GM23248 (cell line): Measurements from ENCODE around the gene ARHGEF25. TPM values are rescaled to one million over a fixed set of nuclear protein-coding genes. Genes with fewer than 3 reads are reported as not detected.
A peak's percentile ranks its signal among the peaks of the same experiment; 100 is the strongest.

Experiments used
- DNase-seq: peaks from one replicate; pipeline ENCODE4 v3.0.0-alpha.2; 2015
- H2AFZ ChIP-seq: fragments of 200-600 bp; sonication (generic); 2 replicates; pipeline ENCODE4 v1.6.1; 2016; ENCODE audit warnings: antibody characterized with exemption
- H3F3A ChIP-seq: fragments of 200-600 bp; sonication (generic); 2 replicates; pipeline ENCODE4 v1.6.1; 2016; ENCODE audit warnings: mild to moderate bottlenecking, antibody characterized with exemption, mixed run types; ENCODE audit not compliant: insufficient read depth
- H3K27ac ChIP-seq: fragments of 200-600 bp; sonication (generic); 2 replicates; pipeline ENCODE4 v1.5.1; 2016; ENCODE audit warnings: mild to moderate bottlenecking
- H3K27me3 ChIP-seq: fragments of 200-600 bp; sonication (generic); replicated peaks from 2 replicates; pipeline ENCODE4 v1.6.1; 2016; ENCODE audit warnings: mild to moderate bottlenecking; ENCODE audit not compliant: insufficient read depth
- H3K36me3 ChIP-seq: fragments of 200-600 bp; sonication (generic); 2 replicates; pipeline ENCODE4 v1.6.1; 2016; ENCODE audit warnings: low read depth, mild to moderate bottlenecking
- H3K4me1 ChIP-seq: fragments of 200-600 bp; sonication (generic); 2 replicates; pipeline ENCODE4 v1.6.1; 2016; ENCODE audit warnings: mild to moderate bottlenecking; ENCODE audit not compliant: insufficient read depth
- H3K4me2 ChIP-seq: fragments of 200-600 bp; sonication (generic); one replicate; pipeline ENCODE4 v1.6.1; 2016; ENCODE audit warnings: mild to moderate bottlenecking; ENCODE audit not compliant: unreplicated experiment
- H3K4me3 ChIP-seq: fragments of 200-600 bp; sonication (generic); 2 replicates; pipeline ENCODE4 v1.5.1; 2016; ENCODE audit warnings: mild to moderate bottlenecking
- H3K79me2 ChIP-seq: fragments of 200-600 bp; sonication (generic); 2 replicates; pipeline ENCODE4 v1.6.1; 2016; ENCODE audit warnings: mild to moderate bottlenecking; ENCODE audit not compliant: insufficient read depth
- H3K9ac ChIP-seq: fragments of 200-600 bp; sonication (generic); 2 replicates; pipeline ENCODE4 v1.6.1; 2016; ENCODE audit warnings: mild to moderate bottlenecking
- H3K9me2 ChIP-seq: fragments of 200-600 bp; sonication (generic); 2 replicates; pipeline ENCODE4 v1.6.1; 2016; ENCODE audit warnings: mixed run types, mild to moderate bottlenecking, moderate library complexity; ENCODE audit not compliant: insufficient read depth
- H3K9me3 ChIP-seq: fragments of 200-600 bp; sonication (generic); one replicate; pipeline ENCODE4 v1.6.1; 2017; ENCODE audit warnings: low read depth
- H4K20me1 ChIP-seq: fragments of 200-600 bp; sonication (generic); 2 replicates; pipeline ENCODE4 v1.6.0; 2016; ENCODE audit not compliant: insufficient read depth
- EZH2 ChIP-seq: fragments of 200-600 bp; sonication (generic); IDR thresholded peaks from 2 replicates; pipeline ENCODE4 v1.6.1; 2018; ENCODE audit warnings: antibody characterized with exemption, mild to moderate bottlenecking; ENCODE audit not compliant: insufficient read depth, poor library complexity, severe bottlenecking
- EZH2phosphoT487 ChIP-seq: fragments of 200-600 bp; sonication (generic); IDR thresholded peaks from 2 replicates; pipeline ENCODE4 v1.6.1; 2018; ENCODE audit warnings: antibody characterized with exemption, moderate library complexity, mild to moderate bottlenecking, low read depth; ENCODE audit not compliant: insufficient read depth
- WGBS, 2 experiments: methylation state at CpG; one replicate each; pipeline ENCODE4 v1.1.6; 2015 to 2017; ENCODE audit warnings: low lambda C conversion rate in 2 of 2, low coverage in 1 of 2; ENCODE audit errors: missing lambda C conversion rate in 2 of 2; 5-methylcytosine and 5-hydroxymethylcytosine counted together
- in situ Hi-C: fragments of 300-500 bp; cut with MboI; formaldehyde crosslinking; loops from 2 replicates; pipeline ENCODE4 v1.15.0; 2020
- polyA plus RNA-seq: library from polyadenylated mRNA; unstranded; fragments of >200 nt; fragmentation: Nextera tagmentation; extraction: Ambion mirVana; gene quantifications from 2 replicates; pipeline ENCODE4 v1.2.1, GENCODE V29; 2016
- total RNA-seq: library from RNA; depleted of rRNA; stranded (reverse); fragments of >200 nt; shearing (Covaris generic); gene quantifications from 2 replicates; pipeline ENCODE4 v1.2.3, GENCODE V29; 2014; rRNA removed

ARHGEF25 gene
- total RNA-seq (24.2 and 43.0 TPM in 2 replicates), polyA plus RNA-seq (0.24 and 0.60 TPM in 2 replicates)

DNA sequence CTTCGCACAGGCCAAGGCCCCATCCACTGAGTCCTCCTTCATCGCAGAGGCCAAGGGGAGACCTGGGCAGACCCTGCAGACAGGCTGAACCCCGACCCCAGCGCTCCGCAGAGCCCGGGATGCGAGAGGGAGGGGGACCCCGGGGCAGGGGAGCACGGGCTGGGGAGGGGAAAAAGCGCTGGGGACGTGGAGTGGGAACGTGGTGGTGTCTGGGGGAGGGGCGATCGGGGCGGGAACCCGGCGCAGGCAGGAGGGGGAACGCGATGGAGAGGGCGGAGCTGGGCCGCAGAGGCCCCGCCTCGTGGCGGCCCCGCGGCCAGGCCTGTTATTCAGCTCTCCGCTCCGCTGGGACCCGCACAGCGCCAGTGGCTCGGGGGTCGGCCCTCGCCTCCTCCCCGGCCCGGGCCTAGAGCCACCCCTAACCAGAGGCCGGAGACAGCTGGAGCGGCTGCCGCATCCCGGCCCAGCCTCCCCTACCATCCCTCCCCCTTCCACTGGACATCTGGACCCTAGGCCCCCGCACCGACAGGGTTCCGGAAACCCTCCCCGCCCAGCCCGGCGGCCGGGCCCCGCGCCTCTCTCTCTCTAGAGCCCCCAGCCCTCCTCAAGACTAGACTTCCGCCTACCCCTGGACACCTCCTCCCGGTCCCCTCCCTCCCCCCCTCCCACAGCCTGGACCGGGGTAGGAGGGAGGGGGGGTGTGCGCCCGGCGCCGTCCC is at the start of gene ARHGEF25:
ARHGEF25 (plus strand) TSS at position 328 of the 719 bp plus-strand sequence. CDS start 460 bp downstream, outside the sequence.
- Histone ChIP-seq H4K20me1 (no peaks in the 10 kb centered on the region), H3K4me1 (peaks cover 20% of the 10 kb centered on the region), H3K9me2 (no peaks in the 10 kb centered on the region), H3K79me2 (no peaks in the 10 kb centered on the region), H3K9me3 (no peaks in the 10 kb centered on the region), H3K27me3 (no peaks in the 10 kb centered on the region), H3K9ac (peak within 1 kb of the TSS; percentile 89), H3K36me3 (no peaks in the 10 kb centered on the region; the same call in 1 of the 2 replicates), H2AFZ (peak within 1 kb of the TSS; percentile 95), H3K4me3 (peak within 1 kb of the TSS; percentile 79), H3F3A (peaks cover 5% of the 10 kb centered on the region; the same call in 1 of the 2 replicates), H3K4me2 (peak within 1 kb of the TSS; percentile 71), H3K27ac (no peak within 1 kb of the TSS)
- TF ChIP-seq EZH2, result no peak
- TF ChIP-seq EZH2phosphoT487, result no peak
- peak; percentile 77 for DNase-seq
- in situ Hi-C loops, result no loop called here
- WGBS, 2 experiments, result 1% methylated on average over 12 to 55 of the region's 55 CpGs

GRCh38 chr12:57563358-57563757 is 47.9 kb upstream of the ARHGEF25 start:
- Histone ChIP-seq H3K9ac (no peak overlapping the region), H3K4me1 (no peaks in the 10 kb centered on the region), H3K27ac (no peak overlapping the region), H3F3A (no peaks in the 10 kb centered on the region), H2AFZ (no peak overlapping the region), H3K27me3 (no peaks in the 10 kb centered on the region), H4K20me1 (no peaks in the 10 kb centered on the region), H3K9me3 (no peaks in the 10 kb centered on the region), H3K4me3 (no peak overlapping the region), H3K4me2 (no peak overlapping the region), H3K79me2 (no peaks in the 10 kb centered on the region), H3K36me3 (no peaks in the 10 kb centered on the region), H3K9me2 (no peaks in the 10 kb centered on the region)
- no peak for DNase-seq
- in situ Hi-C loops, result no loop called here
- 32 to 41% methylated on average over 4 of the region's 4 CpGs for WGBS, 2 experiments
- TF ChIP-seq EZH2phosphoT487, result no peak
- no peak for TF ChIP-seq EZH2

- TF ChIP-seq EZH2 (no peak), EZH2phosphoT487 (no peak)
- Histone ChIP-seq H3K79me2 (no peaks in the 10 kb centered on the region), H3K27me3 (no peaks in the 10 kb centered on the region), H3K9ac (no peak overlapping the region), H4K20me1 (no peaks in the 10 kb centered on the region), H3K36me3 (no peaks in the 10 kb centered on the region), H3K9me2 (no peaks in the 10 kb centered on the region), H3K4me2 (no peak overlapping the region), H3F3A (no peaks in the 10 kb centered on the region), H2AFZ (no peak overlapping the region), H3K4me1 (no peaks in the 10 kb centered on the region), H3K27ac (no peak overlapping the region), H3K9me3 (no peaks in the 10 kb centered on the region), H3K4me3 (no peak overlapping the region)
- in situ Hi-C loops, result no loop called here
- WGBS, 2 experiments, result 57 to 60% methylated on average over 7 of the region's 7 CpGs
- DNase-seq, result no peak
Measured at GRCh38 chr12:57564178-57564740, 47.0 kb upstream of the ARHGEF25 start.

DNA sequence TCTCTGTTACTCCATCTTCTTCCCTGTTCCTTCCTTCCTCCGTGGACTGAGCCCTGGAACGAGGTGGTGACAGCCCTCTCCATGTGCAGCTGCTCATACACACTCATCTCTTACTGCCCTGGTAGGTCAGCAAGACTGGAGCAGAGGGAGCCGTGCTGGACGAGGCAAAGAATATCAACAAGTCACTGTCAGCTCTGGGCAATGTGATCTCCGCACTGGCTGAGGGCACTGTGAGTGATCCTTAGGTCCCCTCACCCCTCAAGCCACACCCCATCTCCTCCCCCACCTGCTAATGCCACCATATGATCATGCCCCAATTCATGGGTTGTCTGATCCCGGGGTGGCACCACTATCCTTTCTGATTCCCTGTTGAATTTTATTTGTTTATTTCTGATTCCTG is 42.4 kb upstream of the ARHGEF25 start:
- no peak for DNase-seq
- Histone ChIP-seq H3K9me3 (no peaks in the 10 kb centered on the region), H4K20me1 (no peaks in the 10 kb centered on the region), H2AFZ (no peak overlapping the region), H3K36me3 (no peaks in the 10 kb centered on the region), H3K9me2 (no peaks in the 10 kb centered on the region), H3K79me2 (no peaks in the 10 kb centered on the region), H3K4me1 (no peaks in the 10 kb centered on the region), H3F3A (no peaks in the 10 kb centered on the region), H3K27me3 (no peaks in the 10 kb centered on the region), H3K27ac (no peak overlapping the region), H3K4me3 (no peak overlapping the region), H3K4me2 (no peak overlapping the region), H3K9ac (no peak overlapping the region)
- no peak for TF ChIP-seq EZH2phosphoT487
- TF ChIP-seq EZH2, result no peak
- WGBS, 2 experiments, result 43 to 47% methylated on average over 6 of the region's 6 CpGs
- in situ Hi-C loops, result no loop called here
